Neural cell (in vitro differentiated cells): ENCODE results near the gene NFIB. TPM values are rescaled to one million over a fixed set of nuclear protein-coding genes. Genes with fewer than 3 reads are reported as not detected.

Source experiments
- H2AFZ ChIP-seq: fragments of 200-600, 300-800 bp; sonication (generic), shearing (Covaris generic); 2 replicates; pipeline ENCODE4 v1.6.0; 2014; ENCODE audit warnings: low read depth, mild to moderate bottlenecking, antibody characterized with exemption, low read length, moderate library complexity
- H3F3A ChIP-seq: fragments of 200-600 bp; shearing (Covaris generic); 2 replicates; pipeline ENCODE4 v1.6.1; 2016; ENCODE audit warnings: mild to moderate bottlenecking, moderate library complexity, mixed read lengths, antibody characterized with exemption, low read length; ENCODE audit not compliant: insufficient read depth, poor library complexity, severe bottlenecking
- H3K27ac ChIP-seq: fragments of 200-600, 300-800 bp; sonication (generic), shearing (Covaris generic); 2 replicates; pipeline ENCODE4 v1.5.1; 2014; ENCODE audit warnings: mild to moderate bottlenecking, low read length, moderate library complexity
- H3K27me3 ChIP-seq: fragments of 300-800, 200-600 bp; sonication (generic), shearing (Covaris generic); 2 replicates; pipeline ENCODE4 v1.6.0; 2014; ENCODE audit warnings: mild to moderate bottlenecking, low read depth, low read length, moderate library complexity; ENCODE audit not compliant: insufficient read depth
- H3K36me3 ChIP-seq: fragments of 300-800, 200-600 bp; sonication (generic), shearing (Covaris generic); 2 replicates; pipeline ENCODE4 v1.5.1; 2014; ENCODE audit warnings: mild to moderate bottlenecking, antibody characterized with exemption, low read length, moderate library complexity; ENCODE audit not compliant: insufficient read depth
- H3K4me2 ChIP-seq: fragments of 300-800, 200-600 bp; sonication (generic), shearing (Covaris generic); 2 replicates; pipeline ENCODE4 v1.6.0; 2014; ENCODE audit warnings: mild to moderate bottlenecking, low read length
- H3K4me3 ChIP-seq: fragments of 300-800, 200-600 bp; sonication (generic), shearing (Covaris generic); 2 replicates; pipeline ENCODE4 v1.5.1; 2014; ENCODE audit warnings: mild to moderate bottlenecking, low read length, moderate library complexity
- H3K79me2 ChIP-seq: fragments of 200-600 bp; shearing (Covaris generic); replicated peaks from 2 replicates; pipeline ENCODE4 v1.6.0; 2014; ENCODE audit warnings: mild to moderate bottlenecking, low read length, moderate library complexity; ENCODE audit not compliant: insufficient read depth
- H3K9ac ChIP-seq: fragments of 300-800, 200-600 bp; sonication (generic), shearing (Covaris generic); 2 replicates; pipeline ENCODE4 v1.6.1; 2016; ENCODE audit warnings: mild to moderate bottlenecking, low read length, mixed read lengths
- H3K9me2 ChIP-seq: fragments of 200-600 bp; shearing (Covaris generic); 2 replicates; pipeline ENCODE4 v1.6.1; 2016; ENCODE audit warnings: mild to moderate bottlenecking, low read length, mixed read lengths; ENCODE audit not compliant: insufficient read depth
- H3K9me3 ChIP-seq: fragments of 200-600, 300-800 bp; sonication (generic), shearing (Covaris generic); 2 replicates; pipeline ENCODE4 v1.6.1; 2016; ENCODE audit warnings: mild to moderate bottlenecking, mixed run types, low read length, moderate library complexity, mixed read lengths
- H4K20me1 ChIP-seq: fragments of 200-600 bp; shearing (Covaris generic); 2 replicates; pipeline ENCODE4 v1.6.1; 2016; ENCODE audit warnings: mild to moderate bottlenecking, mixed run types; ENCODE audit not compliant: insufficient read depth
- CTCF ChIP-seq: fragments of 450-650 bp; IDR thresholded peaks from 2 replicates; pipeline ENCODE4 v1.5.1; 2014; ENCODE audit warnings: antibody characterized with exemption, mild to moderate bottlenecking, moderate library complexity; ENCODE audit not compliant: poor library complexity, severe bottlenecking
- EP300 ChIP-seq: fragments of 450-650 bp; conservative IDR thresholded peaks from 2 replicates; pipeline ENCODE4 v1.6.1; 2014; ENCODE audit warnings: antibody characterized with exemption, mild to moderate bottlenecking, moderate library complexity; ENCODE audit not compliant: poor library complexity, severe bottlenecking
- EZH2 ChIP-seq: fragments of 200-600, 300-800 bp; shearing (Covaris generic), sonication (generic); IDR thresholded peaks from 2 replicates; pipeline ENCODE4 v1.6.1; 2014; ENCODE audit warnings: antibody characterized with exemption, low read length, borderline replicate concordance, mild to moderate bottlenecking; ENCODE audit not compliant: insufficient read depth, poor library complexity, severe bottlenecking
- MXI1 ChIP-seq: fragments of 450-650 bp; conservative IDR thresholded peaks from 2 replicates; pipeline ENCODE4 v1.6.1; 2014; ENCODE audit warnings: antibody characterized with exemption, mild to moderate bottlenecking; ENCODE audit not compliant: poor library complexity, severe bottlenecking
- POLR2AphosphoS5 ChIP-seq: IDR thresholded peaks from 2 replicates; pipeline ENCODE4 v1.6.1; 2012
- RAD21 ChIP-seq: fragments of 450-650 bp; conservative IDR thresholded peaks from 2 replicates; pipeline ENCODE4 v1.6.1; 2014; ENCODE audit warnings: antibody characterized with exemption, mild to moderate bottlenecking, moderate library complexity
- REST ChIP-seq: IDR thresholded peaks from 2 replicates; pipeline ENCODE4 v1.6.1; 2012; ENCODE audit warnings: borderline replicate concordance
- SMC3 ChIP-seq: fragments of 450-650 bp; conservative IDR thresholded peaks from 2 replicates; pipeline ENCODE4 v1.6.1; 2014; ENCODE audit warnings: antibody characterized with exemption, mild to moderate bottlenecking, moderate library complexity; ENCODE audit not compliant: poor library complexity
- TAF1 ChIP-seq: IDR thresholded peaks from 2 replicates; pipeline ENCODE4 v1.6.1; 2012; ENCODE audit warnings: low read depth
- polyA plus RNA-seq: library from polyadenylated mRNA; depleted of rRNA; stranded (reverse); fragments of >200 nt; gene quantifications from 2 replicates; pipeline ENCODE4 v1.2.3, GENCODE V29; 2014

Gene NFIB
- polyA plus RNA-seq, 1 donor from 2014 or later: 0.73 TPM

GRCh38 chr9:14168381-14168780, 145.6 kb downstream of the NFIB start:
- Histone ChIP-seq H3K9me2 (no peaks in the 10 kb centered on the region), H3K27ac (no peak overlapping the region)
- TF ChIP-seq EZH2: no peak
- no peak for TF ChIP-seq REST
- TF ChIP-seq CTCF: no peak
- TF ChIP-seq SMC3: no peak
- TF ChIP-seq EP300: no peak
- no peak for TF ChIP-seq RAD21
- no peak for TF ChIP-seq MXI1
- no peak for TF ChIP-seq POLR2AphosphoS5
- TF ChIP-seq TAF1: no peak

GRCh38 chr9:14165376-14166035, 148.4 kb downstream of the NFIB start:
- Histone ChIP-seq H3K36me3 (no peaks in the 10 kb centered on the region), H4K20me1 (no peaks in the 10 kb centered on the region), H3F3A (no peaks in the 10 kb centered on the region), H3K27ac (no peak overlapping the region), H3K9ac (no peak overlapping the region), H3K9me2 (no peaks in the 10 kb centered on the region), H3K79me2 (no peaks in the 10 kb centered on the region), H2AFZ (no peak overlapping the region), H3K9me3 (no peaks in the 10 kb centered on the region), H3K4me3 (no peak overlapping the region), H3K4me2 (no peak overlapping the region), H3K27me3 (peaks cover 2% of the 10 kb centered on the region)
- no peak for TF ChIP-seq TAF1
- TF ChIP-seq POLR2AphosphoS5: no peak
- no peak for TF ChIP-seq RAD21
- no peak for TF ChIP-seq MXI1
- TF ChIP-seq EP300: no peak
- no peak for TF ChIP-seq SMC3
- no peak for TF ChIP-seq REST
- TF ChIP-seq EZH2: no peak

More at GRCh38 chr9:14168381-14168780, 145.6 kb downstream of the NFIB start:
- no peaks in the 10 kb centered on the region for H3K9me3 ChIP-seq
- H3K4me2 ChIP-seq: no peak overlapping the region
- H3F3A ChIP-seq: no peaks in the 10 kb centered on the region
- H3K9ac ChIP-seq: no peak overlapping the region
- no peak overlapping the region for H3K4me3 ChIP-seq
- H2AFZ ChIP-seq: no peak overlapping the region
- no peaks in the 10 kb centered on the region for H3K79me2 ChIP-seq
- H3K36me3 ChIP-seq: no peaks in the 10 kb centered on the region
- H4K20me1 ChIP-seq: no peaks in the 10 kb centered on the region
- H3K27me3 ChIP-seq: peaks cover 2% of the 10 kb centered on the region
